Activated CD8-positive, alpha-beta memory T cell treated with anti-CD3 and anti-CD28 coated beads, Interleukin-2, amount 50 U/mL, for 4 hours (primary cell): ENCODE data around the gene OBSL1.
A peak's percentile ranks its signal among the peaks of the same experiment; 100 is the strongest.

Source experiments
- DNase-seq: peaks from one replicate; pipeline ENCODE4 v3.0.0-alpha.2; 2020

OBSL1 gene

DNA sequence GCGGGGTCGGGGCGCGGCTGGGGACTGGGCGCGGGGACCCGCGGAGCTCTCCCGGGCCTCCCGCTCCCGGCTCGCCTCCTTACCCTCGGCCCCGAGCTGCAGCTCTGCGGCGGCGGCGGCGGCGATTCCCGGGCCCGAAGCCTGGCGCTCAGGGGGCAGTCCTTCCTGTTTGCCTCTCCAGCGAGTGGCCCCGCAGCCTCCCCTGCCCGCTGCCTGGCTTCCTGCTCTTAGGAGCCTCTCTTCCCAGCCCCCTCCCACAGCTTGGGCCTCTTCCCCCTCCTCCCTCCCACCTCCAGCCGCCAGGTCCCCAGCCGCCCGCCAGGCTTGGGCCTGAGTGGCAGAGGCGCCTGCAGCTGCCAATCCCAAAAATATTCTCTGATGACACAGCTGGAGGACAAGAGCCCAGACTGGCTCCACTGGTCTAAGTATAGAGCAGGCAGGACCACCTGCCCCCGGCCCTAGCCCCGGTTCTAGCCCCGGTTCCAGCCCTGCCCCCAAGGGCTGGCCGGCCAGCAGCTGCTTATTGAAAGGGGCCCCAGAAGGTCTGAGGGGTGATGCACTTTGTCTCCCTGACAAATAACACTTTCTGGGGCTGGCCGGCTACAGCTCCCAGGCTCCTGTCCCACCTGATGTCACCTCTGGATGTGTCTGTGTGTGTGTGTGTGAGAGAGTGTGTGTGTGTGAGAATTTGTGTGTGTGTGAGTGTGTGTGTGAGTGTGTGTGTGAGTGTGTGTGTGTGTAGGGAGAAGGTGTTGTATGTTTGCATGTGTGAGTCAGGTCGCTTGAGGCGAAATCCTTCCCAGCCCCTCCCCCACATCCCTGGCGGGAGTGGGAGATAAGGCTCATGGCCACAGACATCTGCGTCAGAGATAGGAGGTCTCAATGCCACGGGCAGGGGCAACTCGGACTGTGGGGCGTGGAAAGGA, at the start of gene OBSL1:
Gene OBSL1 (minus strand): TSS at position 229 of the 926 bp plus-strand sequence. CDS start 307 bp downstream, outside the sequence.
- no peak for DNase-seq

DNA sequence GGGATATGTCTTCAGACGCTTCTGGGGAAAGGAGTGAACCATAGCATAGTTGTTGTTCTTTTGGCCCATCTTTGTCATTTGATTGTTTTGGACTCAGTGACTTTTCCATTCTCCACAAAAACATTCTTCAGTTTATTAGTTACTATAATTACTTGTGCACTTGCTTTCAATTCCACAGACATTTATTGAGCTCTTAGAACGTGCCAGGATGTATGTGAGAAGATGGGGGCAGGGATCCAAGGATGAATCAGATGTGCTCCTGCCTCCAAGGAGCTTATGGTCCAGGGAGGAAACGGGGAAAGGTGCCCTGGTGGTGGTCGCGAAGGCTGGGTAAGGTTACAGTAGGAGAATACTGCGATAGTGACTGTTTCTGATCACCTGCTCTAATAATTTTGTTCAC, 49.2 kb upstream of the OBSL1 start:
- DNase-seq: no peak

DNA sequence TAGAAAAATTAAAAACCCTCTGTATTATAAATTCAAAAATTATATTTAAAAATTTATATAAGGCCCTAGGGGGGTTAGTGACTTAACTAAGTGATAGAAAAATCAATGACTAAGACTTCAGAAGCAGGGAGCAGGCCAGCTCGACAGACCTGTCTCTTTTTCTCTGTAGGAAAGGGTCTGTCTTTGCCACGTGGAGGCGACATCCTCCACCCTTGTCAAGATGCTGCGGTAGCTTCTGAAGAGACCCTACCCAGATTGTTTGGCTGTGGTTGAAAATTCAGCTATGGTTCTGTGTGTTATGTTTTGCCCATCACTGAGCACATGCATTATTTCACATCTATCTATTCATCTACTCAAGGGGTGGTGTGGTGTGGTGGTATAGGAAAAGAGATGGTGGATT, 47.9 kb upstream of the OBSL1 start:
- DNase-seq: no peak

- no peak for DNase-seq
Measured at GRCh38 chr2:219618733-219619122, 47.4 kb upstream of the OBSL1 start.

- no peak for DNase-seq
Measured at GRCh38 chr2:219616550-219616949, 45.2 kb upstream of the OBSL1 start.

DNA sequence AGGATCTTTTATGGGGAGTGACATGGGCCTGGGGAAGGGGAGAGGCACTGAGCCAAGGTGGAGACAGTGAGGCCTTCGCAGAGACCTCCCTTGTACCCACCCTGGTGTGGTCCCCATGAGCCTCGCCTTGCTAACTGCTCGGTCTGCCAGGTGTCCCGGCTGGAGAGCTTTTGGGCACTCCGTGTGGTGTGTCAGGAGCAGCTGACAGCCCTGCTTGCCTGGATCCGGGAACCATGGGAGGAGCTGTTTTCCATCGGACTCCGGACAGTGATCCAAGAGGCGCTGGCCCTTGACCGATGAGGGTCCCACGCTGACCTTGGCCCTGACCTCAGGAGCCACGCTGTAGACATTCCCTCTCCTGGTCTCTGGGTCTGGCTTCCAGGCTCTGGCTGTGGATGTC, 44.6 kb upstream of the OBSL1 start:
- no peak for DNase-seq

DNA sequence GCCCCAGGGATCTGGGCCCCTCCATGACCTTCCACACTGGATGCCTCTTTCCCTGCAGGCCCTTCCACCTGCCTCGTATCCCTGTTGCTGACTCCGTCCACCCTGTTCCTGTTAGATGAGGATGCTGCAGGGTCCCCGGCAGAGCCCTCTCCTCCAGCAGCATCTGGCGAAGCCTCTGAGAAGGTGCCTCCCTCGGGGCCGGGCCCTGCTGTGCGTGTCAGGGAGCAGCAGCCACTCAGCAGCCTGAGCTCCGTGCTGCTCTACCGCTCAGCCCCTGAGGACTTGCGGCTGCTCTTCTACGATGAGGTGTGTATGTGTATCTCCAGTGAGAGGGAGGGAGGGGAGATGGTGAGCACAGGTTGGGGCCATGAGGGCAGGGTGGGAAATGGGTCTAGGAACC, 43.7 kb upstream of the OBSL1 start:
- DNase-seq: no peak

- DNase-seq: no peak
Measured at GRCh38 chr2:219614076-219614860, 42.9 kb upstream of the OBSL1 start.

DNA sequence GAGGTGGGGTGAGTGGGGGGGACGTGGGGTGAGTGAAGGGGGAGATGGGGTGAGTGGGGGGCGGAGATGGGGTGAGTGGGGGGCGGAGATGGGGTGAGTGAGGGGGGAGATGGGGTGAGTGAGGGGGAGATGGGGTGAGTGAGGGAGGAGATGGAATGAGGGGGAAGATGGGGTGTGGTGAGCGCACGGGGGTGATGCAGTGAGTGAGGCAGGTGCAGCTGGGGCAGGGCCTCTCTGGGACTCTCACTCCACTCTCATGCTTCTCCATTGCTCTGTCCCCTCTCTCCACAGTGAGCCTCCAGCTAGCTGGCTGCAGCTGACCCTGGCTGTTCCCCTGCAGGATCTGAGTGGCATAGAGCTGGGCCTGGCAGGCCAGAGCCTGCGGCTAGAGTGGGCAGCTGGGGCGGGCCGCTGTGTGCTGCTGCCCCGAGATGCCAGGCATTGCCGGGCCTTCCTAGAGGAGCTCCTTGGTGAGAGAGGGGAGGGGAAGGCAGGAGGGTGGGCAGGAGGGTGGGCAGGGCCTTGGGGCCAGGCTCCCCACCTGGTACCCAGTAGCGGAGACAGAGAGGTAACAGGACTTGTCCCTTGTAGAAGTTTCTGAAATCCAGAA, 42.2 kb upstream of the OBSL1 start:
- DNase-seq: no peak

DNA sequence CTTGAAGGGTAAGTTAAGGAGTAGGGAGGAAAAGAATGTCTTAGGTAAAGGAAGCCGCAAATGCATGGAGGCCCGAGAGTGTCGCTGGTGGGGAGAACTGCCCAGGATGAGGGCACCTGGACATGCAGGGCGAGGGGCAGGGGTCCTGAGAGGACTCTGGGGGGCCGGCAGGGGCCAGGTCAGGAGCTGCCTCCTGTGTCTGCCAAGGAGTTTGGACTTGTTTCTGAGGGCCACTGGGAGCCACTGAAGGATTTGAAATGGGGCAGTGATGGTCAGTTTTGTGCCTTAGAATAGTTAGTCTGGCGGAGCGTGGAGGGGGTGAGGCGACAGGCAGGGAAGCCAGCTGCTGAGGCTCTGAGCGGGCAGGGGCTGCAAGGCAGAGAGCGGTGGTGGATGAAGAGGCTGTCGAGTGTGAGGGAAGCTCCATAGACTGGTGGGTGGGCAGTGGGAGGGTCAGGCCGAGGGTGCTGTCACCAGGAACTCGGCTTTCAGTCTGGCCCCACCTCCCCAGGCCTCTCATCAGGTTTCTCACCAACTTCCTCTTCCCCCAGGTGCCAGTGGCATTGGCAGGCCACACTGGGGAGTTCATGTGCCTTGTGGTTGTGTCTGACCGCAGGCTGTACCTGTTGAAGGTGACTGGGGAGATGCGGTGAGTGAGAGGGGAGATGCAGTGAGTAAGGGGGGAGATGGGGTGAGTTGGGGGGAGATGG, 41.4 kb upstream of the OBSL1 start:
- no peak for DNase-seq

- DNase-seq: no peak
Measured at GRCh38 chr2:219611866-219612576, 40.7 kb upstream of the OBSL1 start.

GRCh38 chr2:219611306-219611705, 40.0 kb upstream of the OBSL1 start:
- DNase-seq: no peak

- no peak for DNase-seq
Measured at GRCh38 chr2:219609149-219609750, 37.9 kb upstream of the OBSL1 start.

- no peak for DNase-seq
Measured at GRCh38 chr2:219608399-219608964, 37.1 kb upstream of the OBSL1 start.

DNA sequence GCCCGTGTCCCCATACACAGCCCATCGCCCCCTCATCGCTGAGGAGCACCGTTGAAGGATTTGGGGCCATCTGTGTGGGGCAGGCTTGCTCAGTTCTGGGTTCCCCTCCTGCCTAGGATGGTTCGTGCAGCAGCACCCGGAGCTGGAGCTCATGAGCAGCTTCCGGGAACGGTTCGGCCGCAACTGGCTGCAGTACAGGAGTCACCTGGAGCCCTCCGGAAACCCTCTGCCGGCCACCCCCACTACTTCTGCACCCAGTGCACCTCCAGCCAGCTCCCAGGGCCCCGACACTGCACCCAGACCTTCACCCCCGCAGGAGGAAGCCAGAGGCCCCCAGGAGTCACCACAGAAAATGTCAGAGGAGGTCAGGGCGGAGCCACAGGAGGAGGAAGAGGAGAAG, 36.6 kb upstream of the OBSL1 start:
- no peak for DNase-seq

- no peak for DNase-seq
Measured at GRCh38 chr2:219605607-219605954, 34.2 kb upstream of the OBSL1 start.

DNA sequence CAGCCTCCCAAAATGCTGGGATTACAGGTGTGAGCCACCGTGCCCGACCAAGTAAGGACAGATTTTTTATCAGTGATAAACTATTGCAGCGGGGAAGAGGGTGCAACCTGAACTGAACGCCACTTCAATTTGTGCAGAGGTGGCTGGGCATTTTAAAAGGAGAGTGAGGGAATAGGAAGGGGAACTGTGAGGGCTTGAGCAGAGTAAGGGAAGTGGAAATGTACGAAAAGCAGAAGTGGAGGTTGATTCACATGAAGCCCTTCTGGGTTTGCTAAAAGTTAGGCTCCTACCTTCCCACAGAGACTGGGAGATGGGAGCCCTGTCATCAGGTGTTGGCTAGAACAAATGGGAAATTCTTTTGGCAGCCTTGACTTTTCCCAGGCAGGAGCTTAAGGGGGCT, 32.4 kb upstream of the OBSL1 start:
- DNase-seq: no peak

- no peak for DNase-seq
Measured at GRCh38 chr2:219598308-219599078, 27.2 kb upstream of the OBSL1 start.

- peak; percentile 87 for DNase-seq
Measured at GRCh38 chr2:219597552-219598307, 26.4 kb upstream of the OBSL1 start, which contains the start of gene STK11IP. STK11IP (plus strand) TSS chr2:219597857; CDS start chr2:219598120, 263 bp downstream.
